ENCODE measurements around the gene LCTL. TPM values are rescaled to one million over a fixed set of nuclear protein-coding genes. Genes with fewer than 3 reads are reported as not detected.

LCTL gene
- total RNA-seq, 3 donors from 2014 or later (not counting 1 experiment from before 2014, with no cell fraction given): not detected

- Histone ChIP-seq H3K36me3 (ENCODE audit: control insufficient read depth, insufficient read depth, low read length) (no peaks in the 10 kb centered on the region), H3K27me3 (ENCODE audit: control insufficient read depth, insufficient read depth, low read length) (no peaks in the 10 kb centered on the region), H3K27ac (ENCODE audit: low read length) (no peak overlapping the region), H3K9me3 (ENCODE audit: control insufficient read depth, insufficient read depth, low read length) (no peaks in the 10 kb centered on the region), H3K4me1 (ENCODE audit: control insufficient read depth, insufficient read depth, low read length) (no peaks in the 10 kb centered on the region), H3K4me3 (ENCODE audit: low read length) (no peak overlapping the region)
- no peak for DNase-seq
- Mint-ChIP-seq H3K27me3 (ENCODE audit: low read depth in 2 of 2) (no peaks in the 10 kb centered on the region), H3K27ac (no peak overlapping the region), H3K4me3 (no peak overlapping the region), H3K4me1 (no peaks in the 10 kb centered on the region), H3K9me3 (no peaks in the 10 kb centered on the region), H3K36me3 (no peaks in the 10 kb centered on the region)
- TF ChIP-seq CTCF (IDR thresholded peaks at IDR 0.05): no peak
- 94% methylated on average over 8 of the region's 8 CpGs for WGBS (ENCODE audit: insufficient coverage)
- intact Hi-C loops (cut with micrococcal nuclease): no loop called here
- no peak for ATAC-seq
Observed at GRCh38 chr15:66595931-66596545, 30.2 kb upstream of the LCTL start.

DNA sequence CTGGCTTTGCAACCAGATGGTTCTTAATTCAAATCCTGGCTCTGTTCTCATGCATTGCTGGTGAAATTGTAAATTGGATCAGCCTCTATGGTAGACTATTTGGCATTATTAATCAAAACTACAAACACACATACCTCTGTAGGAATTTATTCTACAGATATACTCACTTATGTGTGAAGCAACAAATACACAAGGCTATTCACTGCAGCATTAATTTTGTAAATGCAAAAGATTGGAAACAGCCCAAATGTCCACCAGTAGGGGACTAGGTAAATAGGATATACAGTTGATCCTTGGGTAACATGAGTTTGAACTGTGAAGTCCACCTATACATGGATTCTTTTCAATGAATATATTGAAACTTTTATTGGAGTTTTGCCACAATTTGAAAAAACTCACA, 29.5 kb upstream of the LCTL start:
- no peaks in the 10 kb centered on the region for H3K27me3 Mint-ChIP-seq (ENCODE audit: low read depth in 2 of 2)
- no peak overlapping the region for H3K4me3 ChIP-seq (ENCODE audit: low read length)
- no peaks in the 10 kb centered on the region for H3K9me3 Mint-ChIP-seq
- no peaks in the 10 kb centered on the region for H3K4me1 ChIP-seq (ENCODE audit: control insufficient read depth, insufficient read depth, low read length)
- H3K4me1 Mint-ChIP-seq: no peaks in the 10 kb centered on the region
- no peaks in the 10 kb centered on the region for H3K36me3 ChIP-seq (ENCODE audit: control insufficient read depth, insufficient read depth, low read length)
- H3K27me3 ChIP-seq (ENCODE audit: control insufficient read depth, insufficient read depth, low read length): no peaks in the 10 kb centered on the region
- no peak overlapping the region for H3K27ac ChIP-seq (ENCODE audit: low read length)
- ATAC-seq (no peak), DNase-seq (no peak)
- no peaks in the 10 kb centered on the region for H3K9me3 ChIP-seq (ENCODE audit: control insufficient read depth, insufficient read depth, low read length)
- no peak for TF ChIP-seq CTCF (IDR thresholded peaks at IDR 0.05)
- no peak overlapping the region for H3K27ac Mint-ChIP-seq
- intact Hi-C loops (cut with micrococcal nuclease): no loop called here
- no peak overlapping the region for H3K4me3 Mint-ChIP-seq
- H3K36me3 Mint-ChIP-seq: no peaks in the 10 kb centered on the region

DNA sequence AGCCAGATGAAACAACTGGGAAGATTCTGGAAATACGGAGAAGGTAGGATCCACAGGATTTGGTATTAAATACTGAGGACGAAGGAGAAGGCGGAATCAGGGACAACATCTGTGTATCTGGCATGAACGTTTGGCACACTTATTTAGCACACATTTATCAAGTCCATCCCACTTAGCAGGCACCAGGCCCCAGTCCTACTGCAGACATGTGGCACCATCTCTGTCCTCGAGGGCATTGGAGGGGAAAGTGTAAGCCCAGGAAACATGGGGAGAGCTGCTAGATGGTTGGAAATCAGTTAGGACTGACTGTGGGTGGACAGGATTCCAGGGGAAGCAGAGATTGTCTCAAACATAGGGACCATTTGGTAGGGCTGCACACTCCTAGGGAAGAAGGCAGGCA, 29.0 kb upstream of the LCTL start:
- H3K36me3 ChIP-seq (ENCODE audit: control insufficient read depth, insufficient read depth, low read length): no peaks in the 10 kb centered on the region
- WGBS (ENCODE audit: insufficient coverage): 89% methylated on average over 5 of the region's 5 CpGs
- Mint-ChIP-seq H3K27ac (no peak overlapping the region), H3K4me1 (no peaks in the 10 kb centered on the region), H3K27me3 (ENCODE audit: low read depth in 2 of 2) (no peaks in the 10 kb centered on the region), H3K36me3 (no peaks in the 10 kb centered on the region), H3K9me3 (no peaks in the 10 kb centered on the region), H3K4me3 (no peak overlapping the region)
- no peaks in the 10 kb centered on the region for H3K9me3 ChIP-seq (ENCODE audit: control insufficient read depth, insufficient read depth, low read length)
- no peaks in the 10 kb centered on the region for H3K27me3 ChIP-seq (ENCODE audit: control insufficient read depth, insufficient read depth, low read length)
- no peak for ATAC-seq
- intact Hi-C loops (cut with micrococcal nuclease): no loop called here
- no peak for DNase-seq
- no peak overlapping the region for H3K4me3 ChIP-seq (ENCODE audit: low read length)
- H3K4me1 ChIP-seq (ENCODE audit: control insufficient read depth, insufficient read depth, low read length): no peaks in the 10 kb centered on the region
- no peak for TF ChIP-seq CTCF (IDR thresholded peaks at IDR 0.05)
- H3K27ac ChIP-seq (ENCODE audit: low read length): no peak overlapping the region

GRCh38 chr15:66594344-66594743, 28.5 kb upstream of the LCTL start:
- Histone ChIP-seq H3K4me3 (ENCODE audit: low read length) (no peak overlapping the region), H3K9me3 (ENCODE audit: control insufficient read depth, insufficient read depth, low read length) (no peaks in the 10 kb centered on the region), H3K4me1 (ENCODE audit: control insufficient read depth, insufficient read depth, low read length) (no peaks in the 10 kb centered on the region), H3K36me3 (ENCODE audit: control insufficient read depth, insufficient read depth, low read length) (no peaks in the 10 kb centered on the region), H3K27me3 (ENCODE audit: control insufficient read depth, insufficient read depth, low read length) (no peaks in the 10 kb centered on the region), H3K27ac (ENCODE audit: low read length) (no peak overlapping the region)
- Mint-ChIP-seq H3K9me3 (no peaks in the 10 kb centered on the region), H3K27ac (no peak overlapping the region), H3K36me3 (no peaks in the 10 kb centered on the region), H3K4me3 (no peak overlapping the region), H3K4me1 (no peaks in the 10 kb centered on the region), H3K27me3 (ENCODE audit: low read depth in 2 of 2) (no peaks in the 10 kb centered on the region)
- intact Hi-C loops (cut with micrococcal nuclease): no loop called here
- no peak for ATAC-seq
- TF ChIP-seq CTCF (IDR thresholded peaks at IDR 0.05): no peak
- DNase-seq: no peak
- 90% methylated on average over 10 of the region's 10 CpGs for WGBS (ENCODE audit: insufficient coverage)

Measured in natural killer cell (primary cell).